NT2/D1 (cell line): ENCODE results near the gene TIE1.

Experiments
- SUZ12 ChIP-seq: IDR thresholded peaks from 2 replicates; pipeline ENCODE4 v1.6.1; 2011; ENCODE audit not compliant: insufficient read length, insufficient read depth; ENCODE audit errors: extremely low read depth
- YY1 ChIP-seq: IDR thresholded peaks from 2 replicates; pipeline ENCODE4 v1.6.1; 2011; ENCODE audit not compliant: insufficient read length, insufficient read depth
- ZNF274 ChIP-seq: IDR thresholded peaks from 2 replicates; pipeline ENCODE4 v1.6.1; 2011; ENCODE audit warnings: mild to moderate bottlenecking, low read depth, low read length

GRCh38 chr1:43372172-43372571 is 71.4 kb downstream of the TIE1 start:
- no peak for TF ChIP-seq ZNF274
- TF ChIP-seq SUZ12, result no peak
- no peak for TF ChIP-seq YY1
